Measurements from ENCODE around the gene ALDOB. TPM values are rescaled to one million over a fixed set of nuclear protein-coding genes. Genes with fewer than 3 reads are reported as not detected.
A peak's percentile ranks its signal among the peaks of the same experiment; 100 is the strongest.

ALDOB gene
- total and polyA plus RNA-seq, 8 donors = 0.45 to 101 (median 2.5) TPM; not detected in 1

GRCh38 chr9:101451498-101451897 is 15.9 kb upstream of the ALDOB start:
- WGBS, 5 donors = 84 to 91% (median 87%) methylated on average over 4 of the region's 4 CpGs
- H3K27me3 ChIP-seq = peaks cover 0 to 20% (median 0%) of the 10 kb centered on the region in 3 donors
- peaks cover 0 to 14% (median 3%) of the 10 kb centered on the region in 4 donors for H3K4me1 ChIP-seq
- intact Hi-C loops (cut with DNase I; ENCODE audit: low total_unique reads) = no loop called here
- no peak overlapping the region for H3K27ac ChIP-seq
- H3K36me3 ChIP-seq = no peaks in the 10 kb centered on the region
- no peak overlapping the region for H3K4me3 ChIP-seq
- TF ChIP-seq EP300 (IDR thresholded peaks at IDR 0.05) (no peak), POLR2AphosphoS5 (IDR thresholded peaks at IDR 0.05) (no peak), CTCF (IDR thresholded peaks at IDR 0.05) (no peak)
- no peaks in the 10 kb centered on the region for H3K9me3 ChIP-seq
- DNase-seq = no peak

- Histone ChIP-seq H3K27me3 (peaks cover 0 to 20% (median 0%) of the 10 kb centered on the region in 3 donors), H3K4me1 (peaks cover 0 to 14% (median 3%) of the 10 kb centered on the region in 4 donors), H3K4me3 (no peak overlapping the region), H3K27ac (no peak overlapping the region), H3K9me3 (no peaks in the 10 kb centered on the region), H3K36me3 (no peaks in the 10 kb centered on the region)
- DNase-seq = no peak
- TF ChIP-seq POLR2A (IDR thresholded peaks at IDR 0.05) (no peak), POLR2AphosphoS5 (IDR thresholded peaks at IDR 0.05) (no peak), CTCF (IDR thresholded peaks at IDR 0.05) (no peak), EP300 (IDR thresholded peaks at IDR 0.05) (no peak)
- intact Hi-C loops (cut with DNase I; ENCODE audit: low total_unique reads) = no loop called here
- WGBS, 5 donors = 18 to 43% (median 38%) methylated on average over 4 of the region's 4 CpGs
Measured at GRCh38 chr9:101450931-101451330, 15.4 kb upstream of the ALDOB start.

GRCh38 chr9:101449071-101449721 is 13.6 kb upstream of the ALDOB start:
- Histone ChIP-seq H3K9me3 (no peaks in the 10 kb centered on the region), H3K4me1 (peaks cover 0 to 19% (median 6%) of the 10 kb centered on the region in 4 donors), H3K27ac (peak overlapping the region; percentile 48 to 92 (median 68)), H3K27me3 (peaks cover 0 to 20% (median 0%) of the 10 kb centered on the region in 3 donors), H3K4me3 (peak overlapping the region; percentile 50 to 53 (median 52)), H3K36me3 (no peaks in the 10 kb centered on the region)
- 0 to 2% (median 1%) methylated on average over 33 to 40 of the region's 40 CpGs for WGBS, 5 donors
- intact Hi-C loops (cut with DNase I; ENCODE audit: low total_unique reads) = no loop called here
- TF ChIP-seq POLR2A (IDR thresholded peaks at IDR 0.05) (no peak), CTCF (IDR thresholded peaks at IDR 0.05) (peak in 5 of 7 experiments; percentile 36 to 69 (median 53))
- peak; percentile 89 to 93 for DNase-seq

GRCh38 chr9:101448680-101449070 is 13.1 kb upstream of the ALDOB start:
- no peak for DNase-seq
- H3K27ac ChIP-seq = peak overlapping the region in 2 of 5 donors; percentile 68 to 75
- H3K36me3 ChIP-seq = no peaks in the 10 kb centered on the region
- intact Hi-C loops (cut with DNase I; ENCODE audit: low total_unique reads) = no loop called here
- TF ChIP-seq EP300 (IDR thresholded peaks at IDR 0.05) = no peak
- no peak for TF ChIP-seq POLR2A (IDR thresholded peaks at IDR 0.05)
- H3K9me3 ChIP-seq = no peaks in the 10 kb centered on the region
- peak overlapping the region; percentile 50 to 53 (median 52) for H3K4me3 ChIP-seq
- WGBS, 5 donors = 53 to 67% (median 60%) methylated on average over 4 of the region's 4 CpGs
- peaks cover 2 to 20% (median 11%) of the 10 kb centered on the region in 4 donors for H3K4me1 ChIP-seq
- H3K27me3 ChIP-seq = peaks cover 0 to 20% (median 0%) of the 10 kb centered on the region in 3 donors

- DNase-seq = no peak
- Histone ChIP-seq H3K9me3 (no peaks in the 10 kb centered on the region), H3K27me3 (peaks cover 0 to 17% (median 0%) of the 10 kb centered on the region in 3 donors), H3K4me1 (peaks cover 7 to 27% (median 18%) of the 10 kb centered on the region in 4 donors), H3K27ac (no peak overlapping the region), H3K36me3 (no peaks in the 10 kb centered on the region), H3K4me3 (no peak overlapping the region)
- intact Hi-C loops (cut with DNase I; ENCODE audit: low total_unique reads) = no loop called here
- TF ChIP-seq POLR2AphosphoS5 (IDR thresholded peaks at IDR 0.05) = no peak
- no peak for TF ChIP-seq EP300 (IDR thresholded peaks at IDR 0.05)
- no peak for TF ChIP-seq POLR2A (IDR thresholded peaks at IDR 0.05)
- no peak for TF ChIP-seq CTCF (IDR thresholded peaks at IDR 0.05)
Measured at GRCh38 chr9:101446732-101447131, 11.2 kb upstream of the ALDOB start.
